WTC11 (cell line): ENCODE measurements around the gene DOK7.

ENCODE experiments used
- EMX1 ChIP-seq: fragments of 250-450 bp; sonication (Bioruptor Pico); IDR thresholded peaks from 2 replicates; pipeline ENCODE4 v1.8.0; 2021; ENCODE audit warnings: mild to moderate bottlenecking
- JUN ChIP-seq: sonication (generic); formaldehyde crosslinking; IDR thresholded peaks from 2 replicates; pipeline ENCODE4 v1.8.0; 2023; ENCODE audit warnings: mild to moderate bottlenecking, missing genetic modification reagents
- MYBL2 ChIP-seq: sonication (generic); formaldehyde crosslinking; IDR thresholded peaks from 2 replicates; pipeline ENCODE4 v1.8.1; 2023; ENCODE audit warnings: mild to moderate bottlenecking, moderate library complexity, missing genetic modification reagents
- SP1 ChIP-seq: sonication (generic); formaldehyde crosslinking; conservative IDR thresholded peaks from 2 replicates; pipeline ENCODE4 v1.8.1; 2022; ENCODE audit warnings: missing genetic modification reagents
- TP53 ChIP-seq: sonication (generic); formaldehyde crosslinking; IDR thresholded peaks from 2 replicates; pipeline ENCODE4 v1.8.1; 2023; ENCODE audit warnings: mild to moderate bottlenecking, missing genetic modification reagents
- ZNF138 ChIP-seq: sonication (generic); formaldehyde crosslinking; conservative IDR thresholded peaks from 2 replicates; pipeline ENCODE4 v1.8.1; 2022; ENCODE audit warnings: mild to moderate bottlenecking, moderate library complexity, missing genetic modification reagents
- ZNF317 ChIP-seq: sonication (generic); formaldehyde crosslinking; IDR thresholded peaks from 2 replicates; pipeline ENCODE4 v1.8.1; 2023; ENCODE audit warnings: low read depth, mild to moderate bottlenecking, moderate library complexity, missing genetic modification reagents, borderline replicate concordance
- TF ChIP-seq, protein P1 (sequence below): sonication (generic); formaldehyde crosslinking; IDR thresholded peaks from 2 replicates; pipeline ENCODE4 v1.8.0; 2023; ENCODE audit warnings: missing genetic modification reagents
- TF ChIP-seq, protein P2 (sequence below): sonication (generic); formaldehyde crosslinking; IDR thresholded peaks from 2 replicates; pipeline ENCODE4 v1.8.1; 2022; ENCODE audit warnings: mild to moderate bottlenecking, moderate library complexity, missing genetic modification reagents
- TF ChIP-seq, protein P3 (sequence below): sonication (generic); formaldehyde crosslinking; conservative IDR thresholded peaks from 2 replicates; pipeline ENCODE4 v1.8.1; 2023; ENCODE audit warnings: mild to moderate bottlenecking, low read depth, missing genetic modification reagents, moderate library complexity
- TF ChIP-seq, protein P4 (sequence below): fragments of 200-600 bp; IDR thresholded peaks from 2 replicates; pipeline ENCODE4 v1.8.0; 2022; ENCODE audit warnings: antibody characterized with exemption
- TF ChIP-seq, protein P5 (sequence below): sonication (generic); formaldehyde crosslinking; IDR thresholded peaks from 2 replicates; pipeline ENCODE4 v1.8.0; 2022; ENCODE audit warnings: mild to moderate bottlenecking, missing genetic modification reagents
- TF ChIP-seq, protein P6 (sequence below): sonication (generic); formaldehyde crosslinking; IDR thresholded peaks from 2 replicates; pipeline ENCODE4 v1.8.1; 2023; ENCODE audit warnings: mild to moderate bottlenecking, missing genetic modification reagents
- TF ChIP-seq, protein P7 (sequence below): sonication (generic); formaldehyde crosslinking; IDR thresholded peaks from 2 replicates; pipeline ENCODE4 v1.8.0; 2022; ENCODE audit warnings: mild to moderate bottlenecking, missing genetic modification reagents

DNA sequence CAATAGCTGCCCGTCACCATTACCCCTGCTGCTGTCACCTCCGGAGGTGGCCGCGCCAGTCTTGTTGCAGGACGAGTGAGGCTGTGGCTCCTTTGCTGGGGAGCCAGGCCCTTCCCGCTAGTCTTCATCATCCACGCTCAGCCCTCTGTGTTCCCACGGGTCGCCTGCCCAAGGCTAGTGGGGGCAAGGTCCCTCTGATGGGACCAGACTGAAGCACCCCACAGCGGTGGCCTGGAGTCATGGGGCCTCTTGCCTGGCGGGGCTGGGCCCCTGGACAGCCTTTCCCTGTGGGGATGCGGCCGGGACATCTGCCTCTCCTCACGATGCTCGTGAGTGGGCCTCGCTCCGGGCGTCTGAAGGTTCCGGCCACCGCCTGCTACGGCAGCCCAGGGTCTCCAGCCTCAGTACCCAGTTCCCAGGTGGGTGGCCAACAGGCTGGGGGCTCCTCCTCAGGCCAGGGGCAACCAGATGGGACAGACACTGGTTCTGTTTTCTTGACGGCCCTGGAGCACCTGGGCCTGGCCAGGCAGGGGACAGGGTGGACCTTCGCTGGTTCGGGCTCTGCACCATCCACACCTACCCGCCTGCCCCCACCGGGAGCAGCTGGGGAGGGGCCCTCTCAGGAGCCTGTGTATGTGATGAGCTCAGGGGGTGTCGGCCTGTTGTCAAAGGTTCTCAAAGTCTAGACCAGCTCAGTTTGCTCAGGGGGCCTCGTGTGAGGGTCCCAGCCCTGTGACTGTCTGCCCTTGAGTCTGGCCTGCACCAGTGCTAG lies 32.3 kb downstream of the DOK7 start:
- TF ChIP-seq SP1 (CRISPR knock-in tag) (no peak), ZNF138 (CRISPR knock-in tag) (no peak), EMX1 (CRISPR knock-in tag) (no peak), MYBL2 (no peak), ZNF317 (CRISPR knock-in tag) (no peak), TP53 (CRISPR knock-in tag) (no peak), JUN (CRISPR knock-in tag) (no peak)
- TF ChIP-seq, protein P1, sequence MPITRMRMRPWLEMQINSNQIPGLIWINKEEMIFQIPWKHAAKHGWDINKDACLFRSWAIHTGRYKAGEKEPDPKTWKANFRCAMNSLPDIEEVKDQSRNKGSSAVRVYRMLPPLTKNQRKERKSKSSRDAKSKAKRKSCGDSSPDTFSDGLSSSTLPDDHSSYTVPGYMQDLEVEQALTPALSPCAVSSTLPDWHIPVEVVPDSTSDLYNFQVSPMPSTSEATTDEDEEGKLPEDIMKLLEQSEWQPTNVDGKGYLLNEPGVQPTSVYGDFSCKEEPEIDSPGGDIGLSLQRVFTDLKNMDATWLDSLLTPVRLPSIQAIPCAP (CRISPR knock-in tag) = no peak
- TF ChIP-seq, protein P2, sequence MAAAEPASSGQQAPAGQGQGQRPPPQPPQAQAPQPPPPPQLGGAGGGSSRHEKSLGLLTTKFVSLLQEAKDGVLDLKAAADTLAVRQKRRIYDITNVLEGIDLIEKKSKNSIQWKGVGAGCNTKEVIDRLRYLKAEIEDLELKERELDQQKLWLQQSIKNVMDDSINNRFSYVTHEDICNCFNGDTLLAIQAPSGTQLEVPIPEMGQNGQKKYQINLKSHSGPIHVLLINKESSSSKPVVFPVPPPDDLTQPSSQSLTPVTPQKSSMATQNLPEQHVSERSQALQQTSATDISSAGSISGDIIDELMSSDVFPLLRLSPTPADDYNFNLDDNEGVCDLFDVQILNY (CRISPR knock-in tag) = no peak
- TF ChIP-seq, protein P3, sequence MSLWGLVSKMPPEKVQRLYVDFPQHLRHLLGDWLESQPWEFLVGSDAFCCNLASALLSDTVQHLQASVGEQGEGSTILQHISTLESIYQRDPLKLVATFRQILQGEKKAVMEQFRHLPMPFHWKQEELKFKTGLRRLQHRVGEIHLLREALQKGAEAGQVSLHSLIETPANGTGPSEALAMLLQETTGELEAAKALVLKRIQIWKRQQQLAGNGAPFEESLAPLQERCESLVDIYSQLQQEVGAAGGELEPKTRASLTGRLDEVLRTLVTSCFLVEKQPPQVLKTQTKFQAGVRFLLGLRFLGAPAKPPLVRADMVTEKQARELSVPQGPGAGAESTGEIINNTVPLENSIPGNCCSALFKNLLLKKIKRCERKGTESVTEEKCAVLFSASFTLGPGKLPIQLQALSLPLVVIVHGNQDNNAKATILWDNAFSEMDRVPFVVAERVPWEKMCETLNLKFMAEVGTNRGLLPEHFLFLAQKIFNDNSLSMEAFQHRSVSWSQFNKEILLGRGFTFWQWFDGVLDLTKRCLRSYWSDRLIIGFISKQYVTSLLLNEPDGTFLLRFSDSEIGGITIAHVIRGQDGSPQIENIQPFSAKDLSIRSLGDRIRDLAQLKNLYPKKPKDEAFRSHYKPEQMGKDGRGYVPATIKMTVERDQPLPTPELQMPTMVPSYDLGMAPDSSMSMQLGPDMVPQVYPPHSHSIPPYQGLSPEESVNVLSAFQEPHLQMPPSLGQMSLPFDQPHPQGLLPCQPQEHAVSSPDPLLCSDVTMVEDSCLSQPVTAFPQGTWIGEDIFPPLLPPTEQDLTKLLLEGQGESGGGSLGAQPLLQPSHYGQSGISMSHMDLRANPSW (CRISPR knock-in tag) = no peak
- TF ChIP-seq, protein P4, sequence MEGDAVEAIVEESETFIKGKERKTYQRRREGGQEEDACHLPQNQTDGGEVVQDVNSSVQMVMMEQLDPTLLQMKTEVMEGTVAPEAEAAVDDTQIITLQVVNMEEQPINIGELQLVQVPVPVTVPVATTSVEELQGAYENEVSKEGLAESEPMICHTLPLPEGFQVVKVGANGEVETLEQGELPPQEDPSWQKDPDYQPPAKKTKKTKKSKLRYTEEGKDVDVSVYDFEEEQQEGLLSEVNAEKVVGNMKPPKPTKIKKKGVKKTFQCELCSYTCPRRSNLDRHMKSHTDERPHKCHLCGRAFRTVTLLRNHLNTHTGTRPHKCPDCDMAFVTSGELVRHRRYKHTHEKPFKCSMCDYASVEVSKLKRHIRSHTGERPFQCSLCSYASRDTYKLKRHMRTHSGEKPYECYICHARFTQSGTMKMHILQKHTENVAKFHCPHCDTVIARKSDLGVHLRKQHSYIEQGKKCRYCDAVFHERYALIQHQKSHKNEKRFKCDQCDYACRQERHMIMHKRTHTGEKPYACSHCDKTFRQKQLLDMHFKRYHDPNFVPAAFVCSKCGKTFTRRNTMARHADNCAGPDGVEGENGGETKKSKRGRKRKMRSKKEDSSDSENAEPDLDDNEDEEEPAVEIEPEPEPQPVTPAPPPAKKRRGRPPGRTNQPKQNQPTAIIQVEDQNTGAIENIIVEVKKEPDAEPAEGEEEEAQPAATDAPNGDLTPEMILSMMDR = no peak
- TF ChIP-seq, protein P5, sequence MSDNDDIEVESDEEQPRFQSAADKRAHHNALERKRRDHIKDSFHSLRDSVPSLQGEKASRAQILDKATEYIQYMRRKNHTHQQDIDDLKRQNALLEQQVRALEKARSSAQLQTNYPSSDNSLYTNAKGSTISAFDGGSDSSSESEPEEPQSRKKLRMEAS (CRISPR knock-in tag) = no peak
- TF ChIP-seq, protein P6, sequence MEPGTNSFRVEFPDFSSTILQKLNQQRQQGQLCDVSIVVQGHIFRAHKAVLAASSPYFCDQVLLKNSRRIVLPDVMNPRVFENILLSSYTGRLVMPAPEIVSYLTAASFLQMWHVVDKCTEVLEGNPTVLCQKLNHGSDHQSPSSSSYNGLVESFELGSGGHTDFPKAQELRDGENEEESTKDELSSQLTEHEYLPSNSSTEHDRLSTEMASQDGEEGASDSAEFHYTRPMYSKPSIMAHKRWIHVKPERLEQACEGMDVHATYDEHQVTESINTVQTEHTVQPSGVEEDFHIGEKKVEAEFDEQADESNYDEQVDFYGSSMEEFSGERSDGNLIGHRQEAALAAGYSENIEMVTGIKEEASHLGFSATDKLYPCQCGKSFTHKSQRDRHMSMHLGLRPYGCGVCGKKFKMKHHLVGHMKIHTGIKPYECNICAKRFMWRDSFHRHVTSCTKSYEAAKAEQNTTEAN (CRISPR knock-in tag) = no peak
- TF ChIP-seq, protein P7, sequence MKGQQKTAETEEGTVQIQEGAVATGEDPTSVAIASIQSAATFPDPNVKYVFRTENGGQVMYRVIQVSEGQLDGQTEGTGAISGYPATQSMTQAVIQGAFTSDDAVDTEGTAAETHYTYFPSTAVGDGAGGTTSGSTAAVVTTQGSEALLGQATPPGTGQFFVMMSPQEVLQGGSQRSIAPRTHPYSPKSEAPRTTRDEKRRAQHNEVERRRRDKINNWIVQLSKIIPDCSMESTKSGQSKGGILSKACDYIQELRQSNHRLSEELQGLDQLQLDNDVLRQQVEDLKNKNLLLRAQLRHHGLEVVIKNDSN (CRISPR knock-in tag) = no peak
